D721Med (cell line): ENCODE results near the gene NKX3-2.
"Not testable (repeated sequence)": the region's sequence is repeated elsewhere in the genome, so short reads cannot be mapped to it uniquely, and the experiment has no call there.

Experiments
- DNase-seq: peaks from one replicate; pipeline ENCODE4 v3.0.0; 2011; ENCODE audit warnings: low spot score; ENCODE audit not compliant: insufficient read length
- FAIRE-seq: peaks from 2 replicates; lab custom pipeline; 2011; peaks lifted over from hg19 to GRCh38; lab: Jason Lieb, UNC
- CTCF ChIP-seq: IDR thresholded peaks from 2 replicates; pipeline ENCODE4 v1.5.1; 2012; ENCODE audit warnings: mild to moderate bottlenecking, control low read depth; ENCODE audit not compliant: insufficient read depth; ENCODE audit errors: missing control alignments

NKX3-2 gene

GRCh38 chr4:13570916-13571315 lies 26.6 kb upstream of the NKX3-2 start:
- FAIRE-seq (no peak), DNase-seq (no peak)
- TF ChIP-seq CTCF = no peak

- FAIRE-seq (no peak), DNase-seq (no peak)
- TF ChIP-seq CTCF = no peak
These were observed 22.8 kb upstream of the NKX3-2 start for GRCh38 chr4:13567125-13567524.

GRCh38 chr4:13562876-13563275 lies 18.6 kb upstream of the NKX3-2 start:
- FAIRE-seq (no peak), DNase-seq (no peak)
- no peak for TF ChIP-seq CTCF

- no peak for FAIRE-seq
- no peak for DNase-seq
These were observed 17.4 kb upstream of the NKX3-2 start for GRCh38 chr4:13561673-13562072.

GRCh38 chr4:13560111-13560510 lies 15.8 kb upstream of the NKX3-2 start:
- not testable (repeated sequence) for DNase-seq, FAIRE-seq

More at GRCh38 chr4:13561673-13562072, 17.4 kb upstream of the NKX3-2 start:
- no peak for TF ChIP-seq CTCF

- DNase-seq = no peak
- no peak for TF ChIP-seq CTCF
- no peak for FAIRE-seq
These were observed 15.1 kb upstream of the NKX3-2 start for GRCh38 chr4:13559413-13559812.

- no peak for TF ChIP-seq CTCF
- FAIRE-seq (no peak), DNase-seq (no peak)
These were observed 14.6 kb upstream of the NKX3-2 start for GRCh38 chr4:13558881-13559280.

GRCh38 chr4:13555325-13555724 lies 11.0 kb upstream of the NKX3-2 start:
- TF ChIP-seq CTCF = no peak
- DNase-seq (no peak), FAIRE-seq (no peak)
